Measurements from ENCODE around the gene FEZF1.
"Not testable (repeated sequence)": the region's sequence is repeated elsewhere in the genome, so short reads cannot be mapped to it uniquely, and the experiment has no call there.

Gene FEZF1

GRCh38 chr7:122306320-122307227 lies 2.0 kb upstream of the FEZF1 start:
- DNase-seq = no peak

DNA sequence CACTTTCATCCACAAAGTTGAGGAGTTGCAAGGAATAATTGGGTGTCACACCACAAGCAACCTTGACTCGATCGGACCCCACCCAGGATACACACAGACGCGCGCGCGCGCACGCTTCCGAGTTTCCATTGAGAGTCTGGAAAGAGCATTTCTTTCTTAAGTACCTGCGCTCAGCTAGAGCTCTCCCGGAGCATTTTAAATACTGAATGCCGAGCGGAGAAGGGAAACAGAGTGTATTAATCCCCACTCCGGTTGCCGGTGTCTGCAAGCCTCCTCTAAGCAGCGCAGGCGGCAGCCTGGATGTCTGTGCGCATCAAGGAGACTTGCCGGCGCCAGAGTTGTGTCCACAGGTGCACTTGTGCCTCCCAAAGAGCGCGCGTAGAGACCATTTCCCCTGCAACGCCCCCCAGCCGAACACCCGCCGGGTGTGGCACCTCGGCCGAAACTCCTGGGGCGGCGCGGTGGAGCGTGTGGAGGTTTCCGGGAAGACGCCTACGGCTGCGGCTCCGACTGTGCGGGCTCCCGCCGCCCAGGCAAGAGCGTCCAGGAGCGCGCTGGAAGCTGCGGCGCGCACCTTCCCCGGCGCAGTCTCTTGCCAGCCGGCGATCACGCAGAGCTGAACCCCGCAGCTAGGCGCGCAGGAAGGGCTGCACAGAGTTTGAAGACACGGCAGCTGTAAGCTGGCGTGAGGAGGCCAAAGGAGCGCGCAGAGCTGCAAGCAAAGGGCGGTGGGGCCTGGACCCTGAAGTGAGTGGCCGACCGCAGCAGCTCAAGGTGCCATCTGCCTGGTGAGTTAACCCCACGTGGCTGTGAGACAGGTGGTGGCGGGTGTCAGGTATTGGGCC lies 1.1 kb upstream of the FEZF1 start:
- DNase-seq = no peak

GRCh38 chr7:122304996-122305421 lies 459 bp upstream of the FEZF1 start:
- no peak for DNase-seq

- DNase-seq = no peak
These were observed 825 bp downstream of the FEZF1 start for GRCh38 chr7:122303531-122304318.

DNA sequence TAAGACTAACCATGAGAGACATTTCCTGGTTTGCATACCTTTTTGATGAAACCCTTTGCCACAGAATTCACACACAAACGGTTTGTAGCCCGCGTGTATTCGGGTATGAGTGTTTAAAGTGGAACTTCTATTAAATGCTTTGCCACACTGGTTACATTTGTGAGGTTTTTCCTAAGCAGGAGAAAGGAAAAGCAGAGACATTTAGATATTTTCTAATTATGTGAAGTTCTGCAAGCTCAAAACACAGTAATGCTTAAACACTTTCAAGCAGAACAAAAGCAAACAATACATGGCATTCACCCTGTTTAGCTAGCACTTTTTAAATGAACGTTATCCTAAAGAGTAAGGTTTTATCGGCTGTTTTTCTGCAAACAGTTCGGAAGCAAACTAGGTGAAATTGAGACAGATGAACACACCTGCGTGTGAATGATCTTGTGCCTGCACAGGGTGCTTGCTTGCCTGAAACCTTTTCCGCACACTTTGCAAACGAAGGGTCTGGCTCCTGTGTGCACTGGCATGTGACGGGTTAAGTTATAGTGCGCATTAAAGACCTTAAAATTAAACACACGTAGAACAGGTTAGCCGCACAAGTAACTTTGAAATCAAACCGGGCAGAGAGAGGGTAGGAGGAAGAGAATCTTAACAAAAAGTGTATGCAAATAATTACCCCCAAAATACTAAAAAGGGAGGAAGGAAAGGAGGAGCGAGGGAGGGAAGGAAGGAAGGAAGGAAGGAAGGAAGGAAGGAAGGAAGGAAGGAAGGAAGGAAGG lies 1.6 kb downstream of the FEZF1 start:
- no peak for DNase-seq

GRCh38 chr7:122301858-122302760 lies 2.4 kb downstream of the FEZF1 start:
- DNase-seq = no peak

- DNase-seq = no peak
These were observed 3.4 kb downstream of the FEZF1 start for GRCh38 chr7:122300956-122301833.

DNA sequence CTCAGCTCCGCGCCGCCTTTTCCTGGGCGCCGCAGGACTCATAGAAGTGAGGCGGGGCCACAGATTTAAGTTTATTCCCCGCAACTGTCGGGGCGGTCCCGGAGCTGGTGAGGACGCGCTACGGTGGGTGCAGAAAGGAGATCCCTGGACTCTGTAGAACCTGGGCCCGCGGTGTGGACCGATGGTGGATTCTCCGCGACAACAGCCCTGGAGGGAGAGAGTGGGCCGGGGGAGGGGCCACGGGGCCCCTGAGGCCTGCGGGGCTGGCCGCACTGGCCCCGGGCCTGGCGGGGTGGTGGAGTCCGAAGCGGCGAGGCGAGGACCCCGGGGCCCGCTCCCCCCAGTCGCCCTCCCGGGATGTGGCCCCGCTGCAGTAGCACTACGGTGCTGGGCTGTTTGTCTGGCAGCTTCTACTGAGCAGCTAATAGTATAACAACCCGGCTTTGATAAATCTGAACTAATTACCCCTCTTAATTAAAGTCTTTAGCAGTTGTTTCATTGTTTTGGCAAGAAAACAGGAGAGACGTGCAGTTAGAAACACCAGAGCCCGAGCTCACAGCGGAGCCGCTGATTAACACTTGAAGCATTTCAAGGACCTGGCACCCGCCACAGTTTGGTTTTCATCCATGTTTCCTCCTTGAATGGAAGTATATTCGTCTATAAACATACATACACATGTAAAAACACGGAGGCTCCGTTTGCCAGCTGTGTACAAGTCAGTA lies 4.2 kb downstream of the FEZF1 start:
- DNase-seq = no peak

DNA sequence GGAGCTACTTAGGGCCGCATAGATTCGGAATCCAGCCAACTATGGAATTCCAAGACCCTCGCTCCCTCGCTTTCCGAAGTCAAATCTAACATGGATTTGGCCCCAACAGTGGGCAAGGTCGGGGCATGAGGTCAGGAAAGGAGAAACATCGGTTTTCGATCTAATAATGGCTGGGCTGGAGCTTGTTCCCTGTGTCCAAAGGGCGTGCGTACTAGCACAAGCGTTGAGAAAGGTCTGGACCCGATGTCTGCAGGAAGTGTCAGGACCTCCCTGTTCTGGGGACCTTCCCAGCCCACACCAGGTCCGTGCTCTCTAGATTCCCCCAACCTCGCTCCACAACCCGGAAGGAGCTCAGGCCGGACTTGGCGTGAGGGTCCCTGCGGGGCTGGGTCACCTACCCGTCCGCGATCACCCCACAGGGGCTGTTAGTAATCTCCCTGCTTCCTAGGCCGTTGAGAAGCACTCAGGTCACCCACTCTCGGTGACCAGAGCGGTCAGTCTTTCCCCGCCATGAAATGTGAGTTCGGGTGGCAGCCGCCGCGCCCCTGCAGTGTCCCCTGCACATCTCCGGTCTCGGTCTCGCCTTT lies 4.8 kb downstream of the FEZF1 start:
- DNase-seq = no peak

DNA sequence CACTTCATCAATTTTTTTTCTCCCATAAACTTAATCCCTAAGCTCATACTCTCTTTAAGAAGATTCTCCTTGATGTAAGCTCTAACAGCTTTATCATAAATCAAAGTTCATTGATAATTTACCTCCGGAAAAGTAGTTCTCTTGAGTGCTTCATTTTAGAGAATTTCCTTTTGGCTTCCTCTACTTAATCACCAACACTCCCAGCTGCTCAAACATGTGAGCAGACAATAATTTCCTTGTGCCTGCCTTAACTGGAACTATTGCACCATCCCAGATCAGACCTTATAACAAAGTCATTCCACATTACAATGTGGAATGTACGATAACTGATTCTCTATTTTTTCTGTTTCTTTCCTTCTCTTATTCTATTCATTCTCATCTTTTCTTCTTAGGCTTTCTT lies 5.9 kb downstream of the FEZF1 start:
- DNase-seq = no peak

DNA sequence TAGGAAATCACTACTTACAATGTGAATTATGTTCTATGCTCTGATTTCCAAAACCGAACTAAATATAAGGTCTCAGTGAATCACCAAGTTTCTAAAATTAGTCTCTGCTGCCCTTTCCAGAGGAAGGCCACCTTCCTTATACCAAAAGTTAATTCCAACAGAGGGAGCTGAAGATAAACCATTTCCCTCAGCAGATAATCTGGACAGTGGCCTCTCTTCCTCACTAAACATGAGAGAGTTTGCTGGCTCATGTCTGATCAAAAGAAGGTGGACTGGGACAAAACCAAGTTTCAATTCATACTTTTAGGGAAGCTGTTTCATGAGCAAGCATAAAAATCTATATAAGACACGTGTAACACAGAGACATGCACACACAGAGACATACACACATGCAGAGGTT lies 6.4 kb downstream of the FEZF1 start:
- no peak for DNase-seq

DNA sequence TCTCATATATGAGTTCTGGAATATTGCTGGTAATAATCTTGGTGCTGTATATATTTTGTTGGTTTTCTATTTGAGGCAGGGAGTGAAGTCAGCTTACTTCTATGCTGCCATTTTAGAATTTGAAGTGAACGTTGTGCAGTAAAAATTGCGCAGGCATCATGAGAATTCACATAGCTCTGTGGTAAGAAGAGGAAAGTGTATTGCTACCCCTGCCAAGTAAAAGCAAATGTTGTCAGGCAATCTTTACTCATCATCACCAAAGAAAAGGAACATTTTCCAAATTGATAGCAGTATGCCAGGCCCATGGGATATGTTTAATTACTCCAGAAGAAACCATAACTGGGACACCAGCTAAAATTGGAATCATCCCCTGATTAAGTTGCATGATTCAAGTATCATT lies 13.4 kb downstream of the FEZF1 start:
- no peak for DNase-seq

- DNase-seq = no peak
These were observed 14.1 kb downstream of the FEZF1 start for GRCh38 chr7:122290476-122290875.

GRCh38 chr7:122289426-122289825 lies 15.1 kb downstream of the FEZF1 start:
- DNase-seq = no peak

GRCh38 chr7:122284608-122285007 lies 19.9 kb downstream of the FEZF1 start:
- not testable (repeated sequence) for DNase-seq

- no peak for DNase-seq
These were observed 31.4 kb downstream of the FEZF1 start for GRCh38 chr7:122273117-122273516.

- DNase-seq = no peak
These were observed 35.3 kb downstream of the FEZF1 start for GRCh38 chr7:122269241-122269640.

DNA sequence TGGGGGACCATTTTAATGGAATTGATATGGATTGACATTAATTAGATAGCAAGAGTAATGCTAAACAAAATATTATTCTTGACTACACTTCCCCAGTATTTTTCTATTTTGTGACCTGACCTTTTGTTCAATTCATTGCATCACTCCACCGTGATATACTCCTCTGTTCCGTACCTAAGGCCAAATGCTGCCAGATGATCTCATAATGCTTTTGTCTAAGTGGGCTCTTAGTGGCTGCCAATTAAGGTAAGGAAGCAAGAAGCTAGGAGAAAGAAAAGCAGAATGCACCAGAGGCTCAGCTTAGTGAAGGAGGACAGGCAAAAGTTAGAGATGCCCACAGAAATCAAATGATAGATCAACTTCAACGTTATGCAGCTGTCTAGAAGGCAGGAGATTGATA lies 36.4 kb downstream of the FEZF1 start:
- DNase-seq = no peak

GRCh38 chr7:122262246-122262645 lies 42.3 kb downstream of the FEZF1 start:
- no peak for DNase-seq

All from activated CD4-positive, alpha-beta T cell treated with anti-CD3 and anti-CD28 coated beads, Interleukin-10, Interleukin-2, amounts not matched to agents 100 ng/mL and 50 ng/mL, durations not matched to agents 16 hours and 8 hours (primary cell).